Tibial artery (tissue), 4 donors: ENCODE data around the gene HMGXB3.

ENCODE experiments used
- DNase-seq, 2 donors: peaks; one replicate each; pipeline ENCODE4 v3.0.0-alpha.2; 2019
- H3K27ac ChIP-seq, 2 donors: fragments of 200-600 bp; sonication (generic) in 1 of 2; 1 replicate in 1 of 2; 2 replicates in 1 of 2; pipeline ENCODE4 v1.5.1; 2018 to 2019; ENCODE audit warnings: mild to moderate bottlenecking in 1 of 2
- H3K27me3 ChIP-seq, 2 donors: fragments of 200-600 bp; sonication (generic) in 1 of 2; one replicate each; pipeline versions ENCODE4 v1.5.1 to v1.6.0; 2016 to 2019
- H3K36me3 ChIP-seq, 3 donors: fragments of 200-600 bp; sonication (generic) in 2 of 3; one replicate each; pipeline ENCODE4 v1.5.1; 2016 to 2019; ENCODE audit warnings: mild to moderate bottlenecking in 2 of 3
- H3K4me1 ChIP-seq, 4 donors: fragments of 200-600 bp; sonication (generic) in 2 of 4; 1 replicate in 3 of 4; 2 replicates in 1 of 4; pipeline ENCODE4 v1.5.1; 2016 to 2019
- H3K4me3 ChIP-seq, 2 donors: fragments of 200-600 bp; sonication (generic) in 1 of 2; 1 replicate in 1 of 2; 2 replicates in 1 of 2; pipeline ENCODE4 v1.5.1; 2018 to 2019; ENCODE audit warnings: mild to moderate bottlenecking in 2 of 2
- H3K9me3 ChIP-seq, 3 donors: fragments of 200-600 bp; sonication (generic) in 1 of 3; one replicate each; pipeline ENCODE4 v1.5.1; 2016 to 2019
- intact Hi-C: fragments of 100-400 bp; cut with DNase I; formaldehyde crosslinking; loops from one replicate; pipeline ENCODE4 v1.15.0; 2023; ENCODE audit warnings: low total_unique reads
- TF ChIP-seq, protein P1 (sequence below), 2 experiments: fragments of 200-600 bp in 1 of 2; fragments of 450-650 bp in 1 of 2; IDR thresholded peaks; one replicate each; pipeline ENCODE4 v1.5.1; 2017 to 2019; ENCODE audit warnings: antibody characterized with exemption in 2 of 2, mild to moderate bottlenecking in 1 of 2, moderate library complexity in 1 of 2

The HMGXB3 gene

DNA sequence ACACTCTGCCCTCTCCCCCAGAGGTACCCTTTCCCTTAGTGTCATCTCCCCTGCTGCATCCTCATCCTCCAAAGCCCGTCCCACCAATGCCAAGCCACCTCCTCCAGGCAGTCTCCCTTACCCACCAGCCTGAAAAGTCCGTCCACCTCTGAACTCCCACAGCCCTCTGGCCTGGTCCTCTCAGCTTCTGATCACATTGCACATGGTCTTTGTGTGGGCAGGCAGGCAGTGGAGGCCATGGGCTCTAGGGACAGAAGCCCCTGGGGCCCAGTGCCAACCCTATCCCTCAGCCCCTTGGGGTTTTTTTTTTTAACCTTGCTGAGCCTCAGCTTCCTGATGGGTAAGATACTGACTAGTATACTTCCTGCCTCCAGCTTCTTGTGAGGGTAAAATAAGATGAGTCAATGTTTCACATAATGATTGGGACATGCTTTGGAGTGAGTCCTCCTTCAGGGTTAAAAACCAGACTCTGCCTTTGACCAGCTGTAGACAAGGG, 66.4 kb downstream of the HMGXB3 start:
- TF ChIP-seq, protein P1, sequence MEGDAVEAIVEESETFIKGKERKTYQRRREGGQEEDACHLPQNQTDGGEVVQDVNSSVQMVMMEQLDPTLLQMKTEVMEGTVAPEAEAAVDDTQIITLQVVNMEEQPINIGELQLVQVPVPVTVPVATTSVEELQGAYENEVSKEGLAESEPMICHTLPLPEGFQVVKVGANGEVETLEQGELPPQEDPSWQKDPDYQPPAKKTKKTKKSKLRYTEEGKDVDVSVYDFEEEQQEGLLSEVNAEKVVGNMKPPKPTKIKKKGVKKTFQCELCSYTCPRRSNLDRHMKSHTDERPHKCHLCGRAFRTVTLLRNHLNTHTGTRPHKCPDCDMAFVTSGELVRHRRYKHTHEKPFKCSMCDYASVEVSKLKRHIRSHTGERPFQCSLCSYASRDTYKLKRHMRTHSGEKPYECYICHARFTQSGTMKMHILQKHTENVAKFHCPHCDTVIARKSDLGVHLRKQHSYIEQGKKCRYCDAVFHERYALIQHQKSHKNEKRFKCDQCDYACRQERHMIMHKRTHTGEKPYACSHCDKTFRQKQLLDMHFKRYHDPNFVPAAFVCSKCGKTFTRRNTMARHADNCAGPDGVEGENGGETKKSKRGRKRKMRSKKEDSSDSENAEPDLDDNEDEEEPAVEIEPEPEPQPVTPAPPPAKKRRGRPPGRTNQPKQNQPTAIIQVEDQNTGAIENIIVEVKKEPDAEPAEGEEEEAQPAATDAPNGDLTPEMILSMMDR (IDR thresholded peaks at IDR 0.05): no peak
- intact Hi-C loops: no loop called here
- Histone ChIP-seq H3K9me3 (no peaks in the 10 kb centered on the region), H3K4me1 (peaks cover 0 to 54% (median 28%) of the 10 kb centered on the region in 4 donors), H3K27me3 (no peaks in the 10 kb centered on the region), H3K27ac (peak overlapping the region; percentile 65 to 88), H3K4me3 (no peak overlapping the region), H3K36me3 (no peaks in the 10 kb centered on the region)
- peak in 1 of 2 donors; percentile 55 for DNase-seq

DNA sequence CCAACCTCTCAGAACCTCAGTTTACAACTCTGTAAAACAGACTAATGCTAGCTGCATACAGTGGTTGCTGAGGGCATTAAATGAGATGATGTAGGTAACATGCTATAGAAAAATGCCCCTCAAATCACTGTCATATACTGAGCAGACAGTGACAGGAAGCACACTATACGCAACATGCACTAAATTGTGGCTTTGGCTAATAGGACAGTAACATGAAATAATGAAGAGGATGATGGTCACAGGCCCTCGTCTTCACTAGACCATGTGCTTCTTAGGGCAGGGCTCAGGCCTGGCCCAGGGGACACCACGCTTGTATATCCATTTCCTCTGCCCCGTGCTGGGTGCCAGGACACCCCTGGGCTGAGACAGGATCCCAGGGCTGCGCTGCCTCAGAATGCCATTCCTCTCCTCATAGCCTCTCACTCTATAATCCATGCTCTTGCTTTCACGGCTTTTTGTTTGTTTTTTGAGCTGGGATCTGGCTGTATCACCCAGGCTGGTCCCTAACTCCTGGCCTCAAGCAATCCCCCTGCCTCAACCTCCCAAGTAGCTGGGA, 66.9 kb downstream of the HMGXB3 start:
- Histone ChIP-seq H3K4me1 (peaks cover 0 to 54% (median 28%) of the 10 kb centered on the region in 4 donors), H3K27me3 (no peaks in the 10 kb centered on the region), H3K27ac (peak overlapping the region in 1 of 2 donors; percentile 88), H3K36me3 (no peaks in the 10 kb centered on the region), H3K9me3 (no peaks in the 10 kb centered on the region), H3K4me3 (no peak overlapping the region)
- DNase-seq: no peak
- intact Hi-C loops: no loop called here
- TF ChIP-seq, protein P1 (IDR thresholded peaks at IDR 0.05): no peak

DNA sequence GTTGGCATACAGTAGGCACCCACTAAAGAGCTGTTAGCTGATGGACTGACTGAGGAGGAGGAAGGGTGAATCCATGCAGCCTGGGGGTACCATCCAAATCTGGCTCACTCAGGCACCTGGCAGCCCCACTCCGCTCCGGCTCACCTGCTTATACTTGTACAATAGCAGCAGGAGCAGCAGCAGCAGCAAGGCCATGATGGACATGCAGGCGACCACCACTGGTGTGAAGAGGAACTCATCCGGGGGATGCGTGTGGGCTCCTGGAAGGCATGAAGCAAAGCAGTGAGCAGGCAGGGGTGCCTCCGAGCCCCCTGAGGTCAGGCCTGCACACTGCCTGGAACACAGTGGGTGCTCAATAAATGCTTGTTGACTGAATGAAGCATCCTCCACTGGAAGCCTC, 67.5 kb downstream of the HMGXB3 start:
- intact Hi-C loops: no loop called here
- TF ChIP-seq, protein P1 (IDR thresholded peaks at IDR 0.05): no peak

DNA sequence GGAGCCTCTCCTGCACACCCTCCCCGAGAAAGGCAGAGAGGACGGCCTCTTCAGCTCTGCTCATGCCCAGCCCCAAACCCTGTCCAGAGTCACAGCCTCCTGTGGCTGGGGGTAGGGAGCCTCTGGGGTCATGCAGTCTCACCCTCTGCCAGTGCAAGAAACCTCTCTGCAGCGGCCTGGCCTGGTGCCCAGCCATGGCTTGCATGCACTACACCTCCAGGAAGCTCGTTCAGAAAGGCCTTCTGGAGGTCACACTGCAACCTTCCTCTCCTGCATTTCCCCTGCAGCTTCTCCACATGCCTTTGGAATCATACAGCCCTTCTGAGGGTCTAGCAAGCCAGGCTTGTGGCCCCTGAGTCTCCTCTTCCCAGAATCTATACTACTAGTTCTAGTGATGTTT, 67.9 kb downstream of the HMGXB3 start:
- Histone ChIP-seq H3K4me3 (no peak overlapping the region), H3K27me3 (no peaks in the 10 kb centered on the region), H3K4me1 (peaks cover 0 to 54% (median 28%) of the 10 kb centered on the region in 4 donors), H3K9me3 (no peaks in the 10 kb centered on the region), H3K36me3 (no peaks in the 10 kb centered on the region), H3K27ac (peak overlapping the region in 1 of 2 donors; percentile 88)
- DNase-seq: peak in 1 of 2 donors; percentile 64
- TF ChIP-seq, protein P1 (IDR thresholded peaks at IDR 0.05): no peak
- intact Hi-C loops: no loop called here

More for the DNA sequence above, 67.5 kb downstream of the HMGXB3 start:
- no peak overlapping the region for H3K4me3 ChIP-seq
- peaks cover 0 to 54% (median 28%) of the 10 kb centered on the region in 4 donors for H3K4me1 ChIP-seq
- peak in 1 of 2 donors; percentile 53 for DNase-seq
- peak overlapping the region in 1 of 2 donors; percentile 88 for H3K27ac ChIP-seq
- no peaks in the 10 kb centered on the region for H3K9me3 ChIP-seq
- no peaks in the 10 kb centered on the region for H3K36me3 ChIP-seq
- no peaks in the 10 kb centered on the region for H3K27me3 ChIP-seq

DNA sequence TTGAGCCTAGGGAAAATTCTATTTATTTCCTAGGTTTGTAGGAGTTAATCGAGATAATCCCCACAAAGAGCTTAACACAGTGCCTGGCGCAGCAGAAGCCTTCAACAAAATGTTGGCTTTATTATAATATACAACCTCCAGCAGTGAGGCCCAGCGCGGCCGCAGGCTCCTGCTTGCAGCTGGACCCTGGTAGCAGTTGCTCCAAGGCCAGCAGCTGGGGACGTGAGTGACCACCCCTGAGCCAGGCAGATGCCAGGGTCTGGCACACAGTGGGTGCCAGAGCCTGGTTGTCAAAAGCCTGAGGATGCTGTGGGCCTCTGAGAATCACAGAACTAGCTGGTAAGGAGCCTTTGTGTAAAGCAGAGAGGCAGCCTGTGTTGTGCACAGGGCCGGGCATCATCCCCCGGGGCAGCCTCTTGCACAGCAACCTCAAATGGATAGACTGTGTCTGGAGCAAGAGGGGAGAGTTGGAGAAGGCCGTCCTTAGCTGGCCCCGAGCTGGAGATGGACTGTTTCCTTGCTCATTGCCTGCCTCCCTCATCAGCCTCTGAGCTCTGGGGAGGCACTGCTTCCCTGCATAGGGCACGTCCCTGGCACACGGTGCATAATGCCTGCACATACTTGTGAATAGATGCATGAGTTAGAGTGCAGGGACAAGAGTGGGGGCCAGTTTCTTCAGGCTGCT, 68.6 kb downstream of the HMGXB3 start:
- DNase-seq: peak in 1 of 2 donors; percentile 63
- no peak overlapping the region for H3K4me3 ChIP-seq
- intact Hi-C loops: no loop called here
- no peaks in the 10 kb centered on the region for H3K27me3 ChIP-seq
- TF ChIP-seq, protein P1 (IDR thresholded peaks at IDR 0.05): no peak
- H3K27ac ChIP-seq: peak overlapping the region in 1 of 2 donors; percentile 88
- H3K9me3 ChIP-seq: no peaks in the 10 kb centered on the region
- H3K4me1 ChIP-seq: peaks cover 0 to 53% (median 28%) of the 10 kb centered on the region in 4 donors
- no peaks in the 10 kb centered on the region for H3K36me3 ChIP-seq
